Gastroesophageal sphincter (tissue), 4 donors: ENCODE results near the gene ST7. TPM values are rescaled to one million over a fixed set of nuclear protein-coding genes. Genes with fewer than 3 reads are reported as not detected.

ENCODE experiments used
- ATAC-seq: fragments of 150-250 bp; one replicate; pipeline ENCODE4 v1.9.1; 2016; ENCODE audit warnings: mild to moderate bottlenecking, moderate library complexity
- H3K27ac ChIP-seq, 4 donors: fragments of 200-600 bp; sonication (generic) in 3 of 4; 1 replicate in 3 of 4; 2 replicates in 1 of 4; pipeline ENCODE4 v1.5.1; 2016 to 2019
- H3K27me3 ChIP-seq: fragments of 200-600 bp; sonication (generic); one replicate; pipeline ENCODE4 v1.5.1; 2019
- H3K36me3 ChIP-seq, 2 donors: fragments of 200-600 bp; sonication (generic); one replicate each; pipeline ENCODE4 v1.5.1; 2019; ENCODE audit warnings: control low read depth in 1 of 2
- H3K4me1 ChIP-seq, 3 donors: fragments of 200-600 bp; sonication (generic); 1 replicate in 2 of 3; 2 replicates in 1 of 3; pipeline ENCODE4 v1.5.1; 2016 to 2019; ENCODE audit warnings: control low read depth in 2 of 3
- H3K4me3 ChIP-seq, 2 donors: fragments of 200-600 bp; sonication (generic); one replicate each; pipeline ENCODE4 v1.5.1; 2019; ENCODE audit warnings: mild to moderate bottlenecking in 1 of 2, moderate library complexity in 1 of 2
- H3K9me3 ChIP-seq, 3 donors: fragments of 200-600 bp; sonication (generic); one replicate each; pipeline ENCODE4 v1.5.1; 2017 to 2019; ENCODE audit warnings: control low read depth in 2 of 3
- CTCF ChIP-seq, 4 experiments: fragments of 200-600 bp in 2 of 4; fragments of 450-650 bp in 2 of 4; sonication (generic) in 1 of 4; IDR thresholded peaks; one replicate each; pipeline ENCODE4 v1.5.1; 2017 to 2019; ENCODE audit warnings: antibody characterized with exemption in 4 of 4, mild to moderate bottlenecking in 2 of 4, moderate library complexity in 2 of 4
- EP300 ChIP-seq: sonication (generic); formaldehyde crosslinking; IDR thresholded peaks from one replicate; pipeline ENCODE4 v1.6.1; 2017; ENCODE audit warnings: antibody characterized with exemption, mild to moderate bottlenecking
- POLR2A ChIP-seq, 2 donors: fragments of 450-650 bp; IDR thresholded peaks; one replicate each; pipeline ENCODE4 v1.6.1; 2017; ENCODE audit warnings: antibody characterized with exemption in 2 of 2, mild to moderate bottlenecking in 2 of 2, moderate library complexity in 1 of 2
- POLR2AphosphoS5 ChIP-seq: sonication (generic); formaldehyde crosslinking; IDR thresholded peaks from one replicate; pipeline ENCODE4 v1.6.1; 2017; ENCODE audit warnings: antibody characterized with exemption
- WGBS, 2 donors: methylation state at CpG; one replicate each; pipeline ENCODE4 v1.1.5; 2018; ENCODE audit warnings: low coverage in 1 of 2; 5-methylcytosine and 5-hydroxymethylcytosine counted together
- total RNA-seq, 4 donors: library from RNA; depleted of rRNA; stranded (reverse); fragments of >200 nt; gene quantifications; one replicate each; pipeline ENCODE4 v1.1.0, GENCODE V29; 2016

The ST7 gene
- total RNA-seq, 4 donors from 2014 or later: 19.1 to 43.9 (median 24.2) TPM

GRCh38 chr7:117202511-117202910, 249.2 kb downstream of the ST7 start:
- Histone ChIP-seq H3K27me3 (no peaks in the 10 kb centered on the region), H3K36me3 (peaks cover 0 to 44% of the 10 kb centered on the region in 2 donors), H3K27ac (no peak overlapping the region), H3K4me1 (no peaks in the 10 kb centered on the region), H3K4me3 (no peak overlapping the region), H3K9me3 (no peaks in the 10 kb centered on the region)
- ATAC-seq: no peak
- WGBS, 2 donors: 48 to 78% methylated on average over 3 of the region's 3 CpGs
- TF ChIP-seq POLR2AphosphoS5 (no peak), POLR2A (IDR thresholded peaks at IDR 0.05) (no peak), EP300 (no peak), CTCF (IDR thresholded peaks at IDR 0.05) (no peak)

- WGBS, 2 donors: 67 to 93% methylated on average over 1 of the region's 1 CpG
- no peak overlapping the region for H3K4me3 ChIP-seq
- no peak for ATAC-seq
- H3K4me1 ChIP-seq: no peaks in the 10 kb centered on the region
- peaks cover 0 to 38% of the 10 kb centered on the region in 2 donors for H3K36me3 ChIP-seq
- TF ChIP-seq EP300 (no peak), POLR2A (IDR thresholded peaks at IDR 0.05) (no peak), POLR2AphosphoS5 (no peak), CTCF (IDR thresholded peaks at IDR 0.05) (no peak)
- H3K9me3 ChIP-seq: no peaks in the 10 kb centered on the region
- H3K27ac ChIP-seq: no peak overlapping the region
- H3K27me3 ChIP-seq: no peaks in the 10 kb centered on the region
Measured at GRCh38 chr7:117203205-117203604, 249.9 kb downstream of the ST7 start.

GRCh38 chr7:117205873-117206272, 252.6 kb downstream of the ST7 start:
- Histone ChIP-seq H3K27ac (no peak overlapping the region), H3K36me3 (peaks cover 0 to 39% of the 10 kb centered on the region in 2 donors), H3K4me3 (no peak overlapping the region), H3K27me3 (no peaks in the 10 kb centered on the region), H3K9me3 (no peaks in the 10 kb centered on the region), H3K4me1 (no peaks in the 10 kb centered on the region)
- ATAC-seq: no peak
- no peak for TF ChIP-seq POLR2A (IDR thresholded peaks at IDR 0.05)
- no peak for TF ChIP-seq EP300
- TF ChIP-seq POLR2AphosphoS5: no peak
- TF ChIP-seq CTCF (IDR thresholded peaks at IDR 0.05): no peak
- 67 to 85% methylated on average over 2 of the region's 2 CpGs for WGBS, 2 donors

- WGBS, 2 donors: 88 to 100% methylated on average over 1 to 2 of the region's 4 CpGs
- TF ChIP-seq EP300 (no peak), POLR2AphosphoS5 (no peak), POLR2A (IDR thresholded peaks at IDR 0.05) (no peak), CTCF (IDR thresholded peaks at IDR 0.05) (no peak)
Measured at GRCh38 chr7:117208257-117208656, 255.0 kb downstream of the ST7 start.

GRCh38 chr7:117210397-117210796, 257.1 kb downstream of the ST7 start:
- H3K27ac ChIP-seq: no peak overlapping the region
- H3K27me3 ChIP-seq: no peaks in the 10 kb centered on the region
- H3K36me3 ChIP-seq: peaks cover 0 to 22% of the 10 kb centered on the region in 2 donors
- no peak for ATAC-seq
- no peak overlapping the region for H3K4me3 ChIP-seq
- TF ChIP-seq CTCF (IDR thresholded peaks at IDR 0.05): no peak
- TF ChIP-seq POLR2AphosphoS5: no peak
- no peak for TF ChIP-seq POLR2A (IDR thresholded peaks at IDR 0.05)
- no peak for TF ChIP-seq EP300
- 58 to 78% methylated on average over 2 to 4 of the region's 4 CpGs for WGBS, 2 donors
- no peaks in the 10 kb centered on the region for H3K9me3 ChIP-seq
- H3K4me1 ChIP-seq: no peaks in the 10 kb centered on the region

More at GRCh38 chr7:117208257-117208656, 255.0 kb downstream of the ST7 start:
- ATAC-seq: no peak
- no peak overlapping the region for H3K27ac ChIP-seq
- H3K9me3 ChIP-seq: no peaks in the 10 kb centered on the region
- no peaks in the 10 kb centered on the region for H3K27me3 ChIP-seq
- no peaks in the 10 kb centered on the region for H3K4me1 ChIP-seq
- H3K36me3 ChIP-seq: peaks cover 0 to 28% of the 10 kb centered on the region in 2 donors
- no peak overlapping the region for H3K4me3 ChIP-seq
